Pancreas (tissue), 10 donors: ENCODE results near the gene NCF4. TPM values are rescaled to one million over a fixed set of nuclear protein-coding genes. Genes with fewer than 3 reads are reported as not detected.
A peak's percentile ranks its signal among the peaks of the same experiment; 100 is the strongest.

ENCODE experiments used
- ATAC-seq, 4 donors: fragments of 200-7000 bp; cut with Tn5 transposase; one replicate each; pipeline versions ENCODE4 v1.8.0 to v1.9.1; 2020; ENCODE audit warnings: mild to moderate bottlenecking in 4 of 4, moderate library complexity in 4 of 4
- DNase-seq, 6 donors: peaks; one replicate each; pipeline ENCODE4 v3.0.0-alpha.2; 2020
- FAIRE-seq: peaks from 2 replicates; lab custom pipeline; 2012; peaks lifted over from hg19 to GRCh38; lab: Jason Lieb, UNC
- H3K27ac ChIP-seq, 4 donors: fragments of 200-600 bp; sonication (generic); 1 replicate in 3 of 4; 2 replicates in 1 of 4; pipeline versions ENCODE4 v1.5.0 to v1.8.0; 2020
- H3K27me3 ChIP-seq, 4 donors: fragments of 200-600 bp; one replicate each; pipeline ENCODE4 v1.8.0; 2021
- H3K36me3 ChIP-seq, 3 donors: fragments of 200-600 bp; sonication (generic) in 1 of 3; one replicate each; pipeline versions ENCODE4 v1.5.0 to v1.8.0; 2020 to 2021
- H3K4me1 ChIP-seq, 3 donors: fragments of 200-600 bp; one replicate each; pipeline ENCODE4 v1.8.0; 2021
- H3K4me3 ChIP-seq, 4 donors: fragments of 200-600 bp; sonication (generic) in 2 of 4; one replicate each; pipeline versions ENCODE4 v1.5.0 to v1.8.0; 2020 to 2021
- H3K9me3 ChIP-seq, 4 donors: fragments of 200-600 bp; one replicate each; pipeline ENCODE4 v1.8.0; 2021
- CTCF ChIP-seq, 4 donors: fragments of 200-600 bp; sonication (generic) in 3 of 4; IDR thresholded peaks; one replicate each; pipeline versions ENCODE4 v1.5.0 to v1.8.0; 2021; ENCODE audit warnings: antibody characterized with exemption in 4 of 4
- WGBS, 2 donors: extraction: QIAGEN DNeasy Blood & Tissue Kit; methylation state at CpG; one replicate each; pipeline ENCODE4 v1.1.7; 2013; 5-methylcytosine and 5-hydroxymethylcytosine counted together
- intact Hi-C, 3 donors: fragments of 100-400 bp; cut with DNase I; formaldehyde crosslinking; loops; one replicate each; pipeline versions ENCODE4 v1.11.1 to v1.14.2; 2022
- polyA plus RNA-seq, 2 donors: library from polyadenylated mRNA; stranded (reverse); fragments of 200-250 nt; gene quantifications; one replicate each; pipeline ENCODE4 v1.2.3, GENCODE V29; 2013
- total RNA-seq, 6 donors: library from RNA; stranded (reverse); fragmentation: NEBNext Ultra II Directional in 4 of 6; extraction: Animal tissue kit (Norgen Biotek cat#: 25700) in 4 of 6; gene quantifications; one replicate each; pipeline versions ENCODE4 v1.2.1 to v1.2.4, GENCODE V29; 2021 to 2023
- donor health status: healthy with polysubstance abuse.
- donor health status: DM: no; HTN: no; CAD: no; lungs with moderate emphysema.
- donor health status: DM: no; HTN: no; CAD: no.
- donor health status: control.
- donor health status: control.
- donor health status: Bipolar disorder and iron deficiency.
- donor health status: DM: yes; HTN: yes; CAD: no.
- donor health status: DM: no; HTN: no; CAD: no.
- donor health status: DM: no; HTN: no; CAD: no.
- donor health status: DM: yes; HTN: yes; CAD: no.

The NCF4 gene
- total and polyA plus RNA-seq, 8 donors, result 0.32 to 7.1 (median 3.2) TPM

GRCh38 chr22:36816339-36816635 lies 44.5 kb upstream of the NCF4 start:
- no peak for TF ChIP-seq CTCF (IDR thresholded peaks at IDR 0.05)
- H3K27me3 ChIP-seq, result peaks cover 0 to 22% (median 4%) of the 10 kb centered on the region in 4 donors
- ATAC-seq (peak in 2 of 4 donors; percentile 40 to 52), DNase-seq (no peak), FAIRE-seq (no peak)
- no peak overlapping the region for H3K27ac ChIP-seq
- peak overlapping the region in 1 of 4 donors; percentile 29 for H3K4me3 ChIP-seq
- peaks cover 5 to 13% (median 7%) of the 10 kb centered on the region in 3 donors for H3K4me1 ChIP-seq
- no peaks in the 10 kb centered on the region for H3K36me3 ChIP-seq
- WGBS, 2 donors, result 4% methylated on average over 12 of the region's 12 CpGs
- intact Hi-C loops, result no loop called here
- H3K9me3 ChIP-seq, result no peaks in the 10 kb centered on the region

GRCh38 chr22:36816636-36817524 lies 43.9 kb upstream of the NCF4 start, which contains the start of gene PVALB:
PVALB (minus strand) TSS chr22:36817035; CDS start chr22:36817005, 30 bp downstream.
- H3K27ac ChIP-seq, result no peak within 1 kb of the TSS
- DNase-seq (peak in 3 of 6 donors; percentile 36 to 79 (median 47)), ATAC-seq (peak; percentile 88 to 90 (median 90)), FAIRE-seq (no peak)
- TF ChIP-seq CTCF (IDR thresholded peaks at IDR 0.05), result no peak
- peaks cover 0 to 25% (median 4%) of the 10 kb centered on the region in 4 donors for H3K27me3 ChIP-seq
- H3K9me3 ChIP-seq, result no peaks in the 10 kb centered on the region
- intact Hi-C loops, result no loop called here
- WGBS, 2 donors, result 1% methylated on average over 51 to 75 of the region's 75 CpGs
- peaks cover 5 to 13% (median 7%) of the 10 kb centered on the region in 3 donors for H3K4me1 ChIP-seq
- H3K4me3 ChIP-seq, result peak within 1 kb of the TSS in 2 of 4 donors; percentile 0 to 29
- no peaks in the 10 kb centered on the region for H3K36me3 ChIP-seq

GRCh38 chr22:36817525-36817848 lies 43.3 kb upstream of the NCF4 start:
- ATAC-seq, result no peak
- H3K9me3 ChIP-seq, result no peaks in the 10 kb centered on the region
- H3K4me1 ChIP-seq, result peaks cover 5 to 13% (median 7%) of the 10 kb centered on the region in 3 donors
- intact Hi-C loops, result no loop called here
- peaks cover 0 to 26% (median 4%) of the 10 kb centered on the region in 4 donors for H3K27me3 ChIP-seq
- DNase-seq, result no peak
- H3K4me3 ChIP-seq, result peak overlapping the region in 1 of 4 donors; percentile 29
- no peaks in the 10 kb centered on the region for H3K36me3 ChIP-seq
- 29 to 40% methylated on average over 5 of the region's 5 CpGs for whole genome bisulfite sequencing, 2 donors
- no peak overlapping the region for H3K27ac ChIP-seq
- TF ChIP-seq CTCF (IDR thresholded peaks at IDR 0.05), result no peak
- no peak for FAIRE-seq

GRCh38 chr22:36818010-36818642 lies 42.7 kb upstream of the NCF4 start:
- Histone ChIP-seq H3K27ac (no peak overlapping the region), H3K9me3 (no peaks in the 10 kb centered on the region), H3K27me3 (peaks cover 0 to 26% (median 4%) of the 10 kb centered on the region in 4 donors), H3K4me3 (no peak overlapping the region), H3K36me3 (no peaks in the 10 kb centered on the region), H3K4me1 (peaks cover 5 to 13% (median 7%) of the 10 kb centered on the region in 3 donors)
- no peak for FAIRE-seq
- 63 to 71% methylated on average over 5 to 6 of the region's 6 CpGs for WGBS, 2 donors
- no peak for ATAC-seq
- no peak for TF ChIP-seq CTCF (IDR thresholded peaks at IDR 0.05)
- no peak for DNase-seq
- intact Hi-C loops, result no loop called here
